Measurements from ENCODE around the gene ALK.
"Not testable (repeated sequence)": the region's sequence is repeated elsewhere in the genome, so short reads cannot be mapped to it uniquely, and the experiment has no call there.

The ALK gene

DNA sequence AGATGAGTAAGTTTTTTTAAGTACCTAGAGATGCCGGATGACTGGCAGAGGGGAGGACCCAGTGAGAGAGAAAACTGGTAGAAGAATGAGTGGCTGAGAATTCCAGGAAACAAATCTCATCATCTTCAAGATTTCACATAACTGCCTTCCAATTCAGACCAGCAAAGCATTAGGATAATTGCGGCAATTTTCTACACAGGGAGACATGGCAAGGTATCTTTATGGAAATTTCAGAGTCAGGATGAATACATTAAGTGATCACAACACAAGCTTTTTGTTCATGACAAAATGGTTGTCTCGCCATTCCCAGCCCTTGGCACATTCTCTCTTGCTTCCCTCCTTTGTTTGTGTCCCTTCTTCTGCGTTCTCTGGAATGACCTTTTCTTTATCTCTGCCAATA is 82.1 kb downstream of the ALK start:
- no peak for DNase-seq (ENCODE audit: low spot score)

DNA sequence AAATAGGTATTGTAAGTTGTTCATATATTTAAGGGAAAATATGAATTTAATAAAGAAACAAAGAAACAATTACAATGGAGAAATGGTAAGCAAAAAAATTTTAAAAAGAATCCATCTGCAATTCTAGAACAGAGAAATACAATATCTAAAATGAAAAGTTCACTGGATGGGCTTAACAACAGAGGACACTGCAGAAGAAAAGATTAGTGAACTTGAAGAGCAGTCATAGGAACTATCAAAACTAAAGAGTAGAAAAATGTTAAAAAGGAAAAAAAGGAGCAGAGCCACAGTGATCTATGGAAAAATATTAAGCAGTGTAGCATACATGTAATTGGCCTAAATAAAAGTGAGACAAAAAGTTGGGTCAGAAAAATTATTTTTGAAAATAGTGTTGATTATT is 83.5 kb downstream of the ALK start:
- DNase-seq (ENCODE audit: low spot score): no peak

DNA sequence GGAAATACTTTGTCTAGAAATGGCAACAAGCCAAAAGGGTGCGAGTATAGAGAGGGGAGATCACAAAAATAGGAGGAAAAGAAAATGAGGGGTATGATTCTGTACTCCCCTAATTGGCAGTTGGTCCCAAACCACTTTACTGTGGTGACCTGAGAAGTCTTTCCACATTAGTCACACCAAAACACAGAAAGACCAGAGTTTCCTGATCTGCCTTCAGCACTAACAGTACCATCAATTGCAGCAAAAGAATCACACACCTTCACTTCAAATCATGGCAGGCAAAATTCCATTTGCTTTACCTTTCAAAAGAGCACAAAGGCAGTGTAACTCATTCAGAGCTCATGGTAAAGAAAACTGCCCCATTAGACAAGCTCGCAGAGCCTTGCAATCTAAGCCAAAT is 86.8 kb downstream of the ALK start:
- DNase-seq (ENCODE audit: low spot score): peak; percentile 65

DNA sequence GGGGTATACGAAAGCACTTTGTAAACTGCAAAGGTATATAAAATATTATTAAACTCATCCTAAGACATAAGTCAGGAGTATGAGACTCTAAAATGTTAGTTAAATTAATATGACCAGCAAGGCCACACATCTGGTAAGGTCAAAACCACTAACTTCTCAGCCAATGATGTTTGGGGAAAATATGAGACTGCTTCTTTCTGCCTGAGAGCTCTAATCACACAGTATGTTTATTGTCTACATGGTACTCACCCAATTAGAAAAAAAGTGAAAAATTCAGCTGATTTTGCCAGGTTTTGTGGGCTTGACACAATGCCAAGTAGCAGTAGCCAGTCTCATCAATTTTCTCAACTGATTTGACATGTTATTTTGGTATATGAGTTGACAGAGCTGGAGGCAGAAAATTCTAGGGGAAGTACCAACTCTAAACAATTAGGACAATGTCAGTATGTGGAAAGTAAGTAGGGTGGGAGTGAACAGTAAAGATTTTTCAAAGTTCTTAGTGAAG is 87.3 kb downstream of the ALK start:
- peak; percentile 5 for DNase-seq (ENCODE audit: low spot score)

DNA sequence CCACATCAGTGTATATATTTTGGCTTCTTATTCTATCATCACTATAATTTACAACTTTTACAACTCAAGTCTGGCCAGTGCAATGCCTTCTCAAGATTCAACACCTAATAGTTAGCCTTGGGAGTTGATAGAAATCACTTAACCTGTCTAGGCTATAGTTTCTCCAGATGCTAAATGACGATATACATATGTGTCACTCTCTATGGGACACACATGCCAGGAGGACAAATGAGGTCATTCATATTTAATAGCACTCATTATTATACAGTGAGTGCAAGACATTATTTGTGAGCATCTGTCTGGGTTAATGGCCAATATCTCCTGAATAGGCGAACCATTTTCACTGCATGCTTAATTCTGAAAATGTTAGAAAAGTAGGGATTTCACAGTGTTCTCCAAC is 89.8 kb downstream of the ALK start:
- no peak for DNase-seq (ENCODE audit: low spot score)

DNA sequence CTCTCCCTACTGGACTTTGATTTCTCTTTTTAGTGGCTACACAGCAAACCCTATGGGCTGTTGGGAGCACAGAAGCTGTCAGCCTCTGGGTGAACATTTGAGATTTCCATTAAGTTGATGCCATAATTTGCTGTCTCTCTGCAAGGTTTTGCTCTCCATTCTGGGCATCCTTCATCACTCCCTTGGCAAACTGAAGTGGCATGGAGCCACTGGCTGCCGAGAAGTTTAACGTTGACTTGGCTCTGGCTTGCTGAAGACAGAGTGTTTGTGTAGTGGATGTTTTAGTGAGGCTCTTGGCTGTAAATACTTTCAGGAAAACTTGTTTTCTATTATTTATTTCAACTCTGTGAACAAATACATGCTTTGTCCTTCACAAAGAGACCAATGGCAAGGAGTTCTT is 91.5 kb downstream of the ALK start:
- no peak for DNase-seq (ENCODE audit: low spot score)

DNA sequence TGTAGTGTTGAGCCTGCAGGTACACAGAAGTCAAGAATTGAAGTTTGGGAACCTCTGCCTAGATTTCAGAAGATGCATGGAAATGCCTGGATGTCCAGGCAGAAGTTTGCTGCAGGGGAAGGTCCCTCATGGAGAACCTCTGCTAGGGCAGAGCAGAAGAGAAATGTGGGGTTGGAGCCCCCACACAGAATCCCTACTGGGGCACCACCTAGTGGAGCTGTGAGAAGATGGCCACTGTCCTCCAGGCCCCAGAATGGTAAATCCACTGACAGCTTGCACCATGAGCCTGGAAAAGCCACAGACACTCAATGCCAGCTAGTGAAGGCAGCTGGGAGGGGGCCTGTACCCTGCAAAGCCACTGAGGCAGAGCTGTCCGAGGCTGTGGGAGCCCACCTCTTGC is 97.2 kb downstream of the ALK start:
- DNase-seq (ENCODE audit: low spot score): not testable (repeated sequence)

DNA sequence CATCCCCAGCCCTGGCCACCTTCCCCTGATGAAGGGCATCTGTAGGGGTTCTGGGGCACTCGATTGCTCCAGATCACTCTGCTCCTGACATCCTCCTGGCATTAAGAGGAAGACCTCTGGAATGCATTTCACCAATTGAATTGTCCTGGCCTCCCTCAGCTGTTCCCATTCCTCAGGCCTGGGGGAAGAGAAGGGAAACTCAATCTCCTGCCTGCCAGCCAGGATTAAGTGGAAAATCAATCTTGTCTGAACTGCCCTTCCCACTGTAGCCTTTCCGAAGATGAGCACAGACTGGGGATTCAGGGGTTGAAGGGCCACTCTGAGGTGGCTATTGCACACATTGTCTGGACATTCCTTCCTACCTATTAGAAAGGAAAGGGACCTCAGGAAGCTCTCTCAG is 99.8 kb downstream of the ALK start:
- no peak for DNase-seq (ENCODE audit: low spot score)

DNA sequence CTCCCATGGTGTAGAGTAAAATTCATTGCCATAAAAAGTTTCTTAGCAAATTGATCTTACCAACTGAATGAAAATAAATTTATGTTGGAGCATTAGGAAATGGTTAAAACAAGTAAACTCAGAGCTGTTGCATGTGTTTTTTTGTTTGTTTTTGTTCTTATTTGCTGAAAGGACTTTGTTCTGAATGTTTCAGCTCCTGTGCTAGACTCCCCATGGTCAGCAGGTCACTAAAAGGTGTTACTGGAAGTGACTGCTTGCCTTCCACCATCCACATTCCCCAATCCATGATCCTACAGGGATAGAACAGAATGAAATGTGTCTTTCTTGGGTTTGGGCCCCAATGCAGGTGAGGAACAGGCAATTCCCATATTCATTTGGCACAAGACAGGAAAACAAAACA is 101.8 kb downstream of the ALK start:
- no peak for DNase-seq (ENCODE audit: low spot score)

DNA sequence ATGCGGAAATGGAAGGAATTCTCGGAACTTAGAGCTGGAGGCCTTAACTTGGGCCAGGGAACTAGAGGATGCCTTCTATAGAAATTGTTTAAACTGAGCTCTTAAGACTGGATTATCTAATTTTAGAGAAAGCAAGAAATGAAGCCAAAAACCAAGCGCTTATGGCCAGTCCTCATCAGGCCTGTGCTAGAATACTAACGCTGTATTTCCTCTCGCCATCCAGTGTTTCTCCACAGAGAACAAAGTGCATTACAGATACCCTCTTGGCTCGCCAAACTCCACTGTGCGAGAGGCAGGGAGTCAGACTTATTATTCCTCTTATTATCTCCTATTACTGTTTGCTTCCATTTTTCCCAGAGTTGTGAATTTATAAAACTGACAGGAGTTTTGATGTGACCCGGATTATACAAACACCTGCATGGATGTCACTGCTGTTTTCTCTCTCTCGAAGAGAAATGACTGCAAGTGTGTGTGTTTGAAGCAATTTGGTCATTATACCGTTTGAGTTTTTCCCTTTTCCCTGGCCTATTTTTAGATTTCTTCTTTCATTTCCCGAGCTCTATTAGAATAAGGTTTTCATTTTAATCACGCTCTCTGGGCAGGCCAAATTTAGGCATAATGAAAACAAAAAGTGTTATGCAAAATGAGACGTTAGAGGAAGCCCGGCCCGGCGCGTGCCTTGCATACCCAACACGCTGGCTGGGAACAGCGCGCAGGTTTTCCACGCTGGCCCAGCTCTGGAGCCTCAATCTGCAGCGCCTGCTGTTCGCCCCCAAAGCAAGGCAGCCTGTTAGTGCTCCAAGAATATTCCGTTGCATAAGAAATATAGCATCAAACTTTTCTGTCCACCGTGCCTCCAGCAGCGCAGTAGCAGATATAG is 103.3 kb downstream of the ALK start:
- no peak for DNase-seq (ENCODE audit: low spot score)

DNA sequence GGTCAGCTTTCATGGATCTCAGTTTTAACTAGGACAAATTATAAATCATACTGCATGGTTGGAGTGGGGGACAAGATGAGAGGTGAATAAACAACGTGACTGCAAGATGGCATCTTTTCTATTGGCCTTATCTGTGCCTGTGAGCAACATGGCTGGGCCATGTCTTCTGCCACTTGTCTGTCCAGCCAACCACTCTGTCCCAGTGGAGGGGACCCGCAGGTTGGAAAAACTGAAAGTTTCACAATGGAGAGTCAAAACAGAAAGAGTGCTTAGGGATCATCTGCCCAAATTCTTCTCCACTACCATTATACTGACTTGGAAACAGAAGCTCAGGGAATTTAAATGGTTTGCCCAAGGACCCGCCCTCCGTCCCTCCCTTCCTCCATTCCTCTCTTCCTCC is 104.1 kb downstream of the ALK start:
- no peak for DNase-seq (ENCODE audit: low spot score)

DNA sequence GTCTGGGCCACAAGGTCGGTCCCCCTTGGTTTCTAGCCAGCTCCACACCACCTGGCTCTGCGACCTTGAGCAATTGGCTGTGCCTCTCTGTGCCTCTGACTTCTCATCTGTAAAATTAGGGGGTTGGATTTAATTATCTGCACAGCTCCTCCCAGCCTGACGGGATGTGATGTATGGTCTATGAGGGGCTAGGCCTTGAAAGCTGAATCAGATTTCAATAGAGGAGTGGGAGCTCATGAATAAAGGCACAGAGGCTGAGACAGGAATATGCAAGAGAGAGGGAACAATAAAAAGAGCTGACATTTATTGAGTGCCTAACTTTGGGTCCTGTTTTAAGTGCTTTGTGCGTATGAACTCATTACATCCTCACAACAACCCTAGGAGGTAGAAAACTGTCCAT is 104.7 kb downstream of the ALK start:
- DNase-seq (ENCODE audit: low spot score): no peak

DNA sequence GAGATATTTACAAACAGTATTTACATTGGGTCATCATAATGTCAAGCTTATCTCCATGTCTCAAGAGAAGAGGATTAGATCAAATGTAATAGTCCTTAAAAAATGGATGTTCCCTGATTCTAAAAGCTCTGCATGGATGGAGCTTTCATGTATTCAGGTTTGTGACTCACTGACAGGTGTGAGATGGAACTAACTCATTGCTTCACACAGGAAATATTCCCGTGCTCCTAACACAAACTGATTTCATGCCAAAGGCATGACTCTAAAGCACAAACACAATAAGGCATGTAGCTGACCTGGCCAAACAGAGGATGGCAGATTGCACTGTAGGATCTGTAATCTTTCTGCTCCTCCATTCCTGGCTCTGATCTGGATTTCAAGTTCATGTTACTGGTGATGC is 110.0 kb downstream of the ALK start:
- peak; percentile 89 for DNase-seq (ENCODE audit: low spot score)

DNA sequence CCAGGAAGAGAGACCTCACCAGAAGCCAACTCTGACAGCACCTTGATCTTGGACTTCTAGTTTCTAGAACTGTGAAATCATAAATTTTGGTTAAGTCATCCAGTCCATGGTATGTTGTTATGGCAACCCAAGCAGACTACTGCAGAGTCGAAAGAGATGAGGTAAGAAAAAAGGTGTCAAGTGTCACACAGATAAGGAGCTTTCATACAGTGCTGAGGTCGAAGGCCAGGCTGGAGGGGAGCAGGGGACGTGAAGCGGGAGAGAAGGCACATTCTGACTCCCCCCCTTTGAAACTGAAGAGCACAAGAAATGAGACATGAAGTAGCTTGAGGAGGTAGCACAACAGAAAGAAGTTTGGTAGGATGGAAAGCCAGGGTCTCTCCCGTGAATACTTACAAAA is 110.4 kb downstream of the ALK start:
- peak; percentile 63 for DNase-seq (ENCODE audit: low spot score)

DNA sequence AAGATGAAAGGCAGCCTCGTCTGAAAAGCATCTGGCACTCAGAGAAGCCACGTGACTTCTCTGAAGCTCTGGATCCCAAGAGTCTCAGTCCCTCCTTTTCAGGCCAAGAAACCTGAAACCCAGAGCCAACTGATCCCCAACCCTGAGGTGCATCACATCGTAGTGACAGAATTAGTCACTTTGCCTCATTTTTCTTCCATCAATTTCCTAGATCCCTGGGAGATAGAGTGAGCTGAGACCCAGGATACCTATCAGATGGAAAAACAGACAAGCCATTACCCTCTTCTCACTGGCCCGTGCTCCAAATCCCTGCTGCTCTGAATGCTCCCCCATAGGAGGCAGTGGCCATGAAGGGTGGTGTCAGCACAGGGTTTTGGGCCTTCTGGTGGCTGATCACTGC is 113.1 kb downstream of the ALK start:
- no peak for DNase-seq (ENCODE audit: low spot score)

DNA sequence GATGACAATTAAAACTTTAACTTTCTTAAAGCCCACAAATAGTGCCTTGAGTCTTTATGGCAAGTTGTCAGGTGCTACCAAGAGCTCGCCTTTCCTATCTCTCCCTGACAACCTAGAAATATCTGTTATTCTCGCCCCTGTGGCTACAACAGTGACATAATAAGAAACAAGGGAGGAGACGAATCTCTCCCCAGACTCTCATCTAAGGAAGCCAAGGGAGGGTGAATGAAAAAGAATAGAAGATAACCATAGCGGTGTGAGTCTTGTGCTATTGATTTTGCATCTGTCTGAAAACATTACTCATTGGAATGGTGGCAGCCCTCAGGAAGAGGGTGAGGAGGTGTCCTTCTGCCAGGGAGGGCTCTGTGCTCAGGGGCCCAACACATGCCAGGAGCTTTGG is 114.3 kb downstream of the ALK start:
- DNase-seq (ENCODE audit: low spot score): no peak

DNA sequence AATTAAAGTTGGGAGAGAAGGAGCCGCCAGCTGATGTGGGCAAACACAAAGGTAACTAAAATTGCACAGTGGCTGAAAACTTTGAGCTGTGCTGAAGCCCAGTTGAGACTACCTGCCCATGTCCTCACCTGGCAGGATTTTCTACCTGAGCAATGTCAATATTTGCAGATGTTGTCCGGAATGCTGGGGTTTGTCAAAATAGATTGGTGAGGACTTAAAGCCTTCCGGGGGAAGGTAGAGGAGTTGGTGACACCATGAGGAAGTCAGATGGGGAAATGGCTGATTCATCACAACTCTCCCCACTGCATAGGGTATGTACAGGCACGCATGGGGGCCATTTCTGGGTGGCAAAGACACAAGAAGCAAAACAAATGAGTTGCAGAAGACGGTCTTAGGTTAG is 114.9 kb downstream of the ALK start:
- peak; percentile 31 for DNase-seq (ENCODE audit: low spot score)

DNA sequence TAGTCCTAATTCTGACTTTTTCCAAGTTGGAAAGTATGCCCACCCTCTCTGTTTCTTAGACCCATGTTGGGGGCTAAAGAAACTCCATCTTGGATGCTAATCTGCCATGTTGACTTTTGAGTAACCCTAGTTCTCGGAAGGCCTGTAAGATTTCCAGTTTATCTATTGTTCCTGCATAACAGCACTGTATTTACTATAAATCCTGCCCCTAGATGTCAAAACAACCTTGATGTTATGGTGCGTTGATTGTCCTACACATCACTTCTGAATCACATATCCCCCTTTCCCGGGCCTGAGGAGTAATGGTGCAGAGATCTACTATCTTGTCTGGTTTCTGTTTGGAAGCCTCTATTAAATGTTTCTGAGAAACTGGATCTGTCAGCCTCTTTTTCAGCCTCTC is 116.7 kb downstream of the ALK start:
- DNase-seq (ENCODE audit: low spot score): no peak

DNA sequence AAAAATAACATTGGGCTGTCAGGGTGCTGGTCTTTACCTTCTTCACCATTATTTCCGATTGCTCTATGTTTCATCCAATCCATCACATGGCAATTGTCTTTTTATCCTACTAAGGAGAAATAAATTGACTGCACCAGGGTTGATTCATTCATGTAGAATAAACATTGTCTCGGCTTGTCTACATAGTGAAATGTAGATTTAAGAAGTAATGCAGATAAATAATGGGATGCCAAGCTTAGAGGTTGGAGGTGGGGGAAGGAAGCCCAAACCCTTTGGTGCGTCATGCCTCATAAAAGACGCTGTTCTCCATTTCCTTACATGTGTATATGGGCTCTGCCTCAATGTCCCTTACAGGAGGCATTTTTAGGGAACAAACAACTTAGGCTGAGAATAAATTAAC is 117.8 kb downstream of the ALK start:
- DNase-seq (ENCODE audit: low spot score): no peak

DNA sequence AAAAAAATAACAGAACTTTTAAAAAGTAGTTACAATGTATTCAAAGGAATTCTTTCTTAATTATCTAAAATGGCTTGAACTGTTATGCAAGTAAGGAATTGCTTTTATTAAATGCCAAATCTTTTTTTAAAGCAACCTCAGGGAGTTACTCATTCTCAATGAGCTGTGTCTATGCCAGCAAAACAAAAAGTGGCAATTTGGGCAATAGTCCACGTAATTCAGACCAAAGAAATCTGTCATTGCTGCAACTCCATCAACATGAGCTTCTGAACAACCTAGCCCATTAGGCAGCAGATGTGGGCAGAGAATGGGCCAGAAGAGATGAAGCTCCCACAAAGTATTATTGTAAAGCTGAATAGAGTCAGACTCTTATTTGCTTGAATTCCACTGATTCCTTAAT is 118.4 kb downstream of the ALK start:
- DNase-seq (ENCODE audit: low spot score): peak; percentile 6

DNA sequence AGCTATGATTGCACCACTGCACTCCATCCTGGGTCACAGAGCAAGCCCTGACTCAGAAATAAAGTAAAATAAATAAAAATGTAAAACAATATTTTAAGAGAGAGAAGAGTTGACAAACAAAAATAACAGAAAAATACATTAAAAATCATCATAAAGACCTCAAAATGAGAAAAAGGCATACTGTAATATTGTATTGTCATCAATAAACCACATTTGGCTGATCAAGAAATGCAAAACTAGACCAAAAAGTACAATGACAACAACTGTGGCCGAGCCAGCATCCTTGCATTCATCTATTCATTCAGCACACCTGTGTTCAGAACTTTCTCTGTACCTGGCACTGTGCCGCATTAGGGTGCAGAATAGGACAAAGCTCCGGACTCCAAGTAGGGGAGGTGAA is 121.8 kb downstream of the ALK start:
- DNase-seq (ENCODE audit: low spot score): no peak

DNA sequence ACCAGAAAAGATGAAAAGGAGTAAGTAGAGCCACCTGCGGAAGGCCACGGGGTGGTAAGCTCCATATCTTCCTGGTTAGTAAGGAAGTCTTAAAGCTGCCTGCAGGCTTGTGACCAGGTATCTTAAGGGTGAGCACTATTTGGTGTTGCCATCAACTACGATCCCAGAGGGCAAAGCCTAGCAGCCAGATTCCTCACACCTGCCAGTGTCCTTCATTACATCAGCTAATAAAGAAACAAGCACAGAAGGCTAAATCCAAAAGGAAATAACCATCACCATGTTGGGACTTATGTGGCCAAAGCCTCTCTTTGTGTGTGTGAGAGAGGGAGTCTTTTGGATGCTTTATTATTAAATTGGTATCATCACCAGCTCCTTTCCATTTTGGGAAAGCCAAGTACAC is 123.5 kb downstream of the ALK start:
- DNase-seq (ENCODE audit: low spot score): no peak

DNA sequence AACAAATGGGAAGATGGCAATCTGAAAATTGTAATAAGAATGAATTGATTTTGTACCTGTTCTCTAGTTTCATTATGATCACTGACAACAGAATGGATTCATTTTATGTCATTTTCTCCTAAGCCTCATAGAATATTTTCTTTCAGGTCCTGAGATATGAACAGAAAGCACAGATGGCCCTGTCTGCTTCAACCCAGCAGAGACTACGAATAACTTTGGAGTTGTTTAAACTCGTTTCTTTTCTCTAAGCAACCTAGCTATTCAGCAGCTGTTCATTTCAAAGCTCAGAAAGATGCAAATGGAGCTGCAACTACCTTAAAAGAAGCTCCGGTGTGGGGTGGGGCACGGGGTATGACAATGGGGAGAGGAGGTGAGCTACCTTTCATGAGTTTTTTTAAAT is 124.9 kb downstream of the ALK start:
- DNase-seq (ENCODE audit: low spot score): no peak

DNA sequence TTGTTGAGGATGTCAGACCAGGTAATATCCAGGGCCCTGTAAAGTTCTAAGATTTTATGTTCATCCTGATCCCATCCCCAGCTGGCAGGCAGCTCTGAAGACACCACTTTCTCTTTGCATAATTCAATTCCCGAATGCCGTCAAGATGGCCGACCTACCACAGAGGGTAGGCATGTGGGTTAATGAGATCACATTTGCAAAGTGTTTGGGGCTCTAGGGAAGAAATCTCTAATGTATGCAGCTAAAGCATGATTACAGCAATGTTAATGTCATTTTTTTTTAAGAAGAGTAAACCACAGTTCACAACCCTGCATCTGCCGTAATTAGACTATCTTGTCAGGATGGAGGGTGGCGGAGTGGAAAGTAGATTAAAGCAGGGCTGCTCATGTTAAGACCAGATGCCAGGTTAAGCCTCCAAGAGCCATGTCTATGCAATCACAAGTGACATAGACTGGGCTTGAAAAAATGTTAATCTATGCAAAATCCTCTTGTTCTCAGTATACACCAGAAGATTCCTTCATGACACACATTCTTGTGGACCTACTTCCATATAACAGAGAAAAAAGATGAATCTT is 131.4 kb downstream of the ALK start:
- no peak for DNase-seq (ENCODE audit: low spot score)

Data from kidney tubule cell (primary cell).